ENCODE data around the gene GPX4. TPM values are rescaled to one million over a fixed set of nuclear protein-coding genes. Genes with fewer than 3 reads are reported as not detected.

Gene GPX4, protein sequence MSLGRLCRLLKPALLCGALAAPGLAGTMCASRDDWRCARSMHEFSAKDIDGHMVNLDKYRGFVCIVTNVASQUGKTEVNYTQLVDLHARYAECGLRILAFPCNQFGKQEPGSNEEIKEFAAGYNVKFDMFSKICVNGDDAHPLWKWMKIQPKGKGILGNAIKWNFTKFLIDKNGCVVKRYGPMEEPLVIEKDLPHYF
- total RNA-seq, result 202 and 213 TPM in 2 replicates
- 143 TPM for total RNA-seq (2013)
- polyA plus RNA-seq, result 303 and 317 TPM in 2 replicates
- 171 and 187 TPM in 2 replicates for polyA minus RNA-seq

DNA sequence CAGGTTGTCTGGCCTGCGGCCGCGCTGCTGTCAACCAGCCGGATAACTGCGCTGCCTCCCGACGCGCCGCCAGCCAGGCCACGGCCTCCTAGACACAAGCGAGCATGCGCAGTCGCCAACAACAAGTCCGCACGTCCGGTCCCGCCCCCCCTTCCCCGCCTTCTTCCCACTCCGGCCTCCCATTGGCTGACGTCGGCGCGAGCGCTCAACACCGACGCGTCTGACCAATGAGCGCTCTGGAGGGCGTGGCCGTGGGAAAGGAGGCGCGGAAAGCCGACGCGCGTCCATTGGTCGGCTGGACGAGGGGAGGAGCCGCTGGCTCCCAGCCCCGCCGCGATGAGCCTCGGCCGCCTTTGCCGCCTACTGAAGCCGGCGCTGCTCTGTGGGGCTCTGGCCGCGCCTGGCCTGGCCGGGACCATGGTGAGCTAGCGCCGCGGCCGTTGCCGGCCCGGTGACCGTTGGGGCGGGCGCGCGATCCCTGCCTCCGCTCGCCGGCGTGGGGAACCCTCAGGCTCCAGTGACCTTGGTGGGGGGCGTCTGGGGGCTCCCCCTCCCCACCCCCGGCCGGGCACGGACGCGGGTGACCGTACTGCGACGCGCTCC is at the start of gene GPX4:
TSS of gene GPX4 (plus strand) at position 287 of the 603 bp plus-strand sequence. CDS start at position 337, 50 bp downstream.
- Mint-ChIP-seq H3K9me3 (ENCODE audit: insufficient read depth) (no peaks in the 10 kb centered on the region), H3K27me3 (no peaks in the 10 kb centered on the region), H3K4me3 (peak within 1 kb of the TSS; percentile 81), H3K4me1 (peaks cover 38% of the 10 kb centered on the region), H3K27ac (peak within 1 kb of the TSS; percentile 94)
- peak; percentile 100 for DNase-seq
- Histone ChIP-seq H3K9me3 (ENCODE audit: control extremely low read depth in 1 of 3, control insufficient read depth in 2 of 3, insufficient read depth in 1 of 3, low read length in 2 of 3) (no peaks in the 10 kb centered on the region), H3K4me1 (ENCODE audit: control insufficient read depth in 2 of 2, insufficient read depth in 2 of 2, low read length in 2 of 2) (peaks cover 26 to 58% of the 10 kb centered on the region in 2 donors), H3K4me3 (ENCODE audit: control extremely low read depth in 1 of 5, extremely low read depth in 1 of 5, insufficient read depth in 1 of 5, low read depth in 2 of 5, low read length in 4 of 5) (peak within 1 kb of the TSS; percentile 42 to 90 (median 80)), H3K4me2 (replicated peaks; ENCODE audit: low read depth, low read length, poor library complexity, severe bottlenecking) (peak within 1 kb of the TSS; percentile 96), H3K27ac (ENCODE audit: low read length in 2 of 2) (peak within 1 kb of the TSS; percentile 88 to 100), H3K79me2 (ENCODE audit: control insufficient read depth, insufficient read depth, low read length) (peaks cover 6% of the 10 kb centered on the region), H2AFZ (ENCODE audit: insufficient read depth, low read depth, low read length, poor library complexity, severe bottlenecking) (peak within 1 kb of the TSS; percentile 27), H4K20me1 (ENCODE audit: control insufficient read depth, insufficient read depth, low read length, poor library complexity, severe bottlenecking) (peaks cover 32% of the 10 kb centered on the region), H3K27me3 (replicated peaks in 1 of 4; ENCODE audit: control extremely low read depth in 1 of 4, control insufficient read depth in 3 of 4, insufficient read depth in 4 of 4, low read length in 3 of 4) (no peaks in the 10 kb centered on the region), H3K36me3 (replicated peaks in 1 of 2; ENCODE audit: control extremely low read depth in 1 of 2, control insufficient read depth in 1 of 2, extremely low read depth in 1 of 2, insufficient read depth in 2 of 2, low read length in 1 of 2) (peaks cover 0 to 17% of the 10 kb centered on the region in 2 experiments), H3K9ac (ENCODE audit: low read length) (peak within 1 kb of the TSS; percentile 99)
- under 1% methylated on average over 73 of the region's 75 CpGs for WGBS (ENCODE audit: insufficient coverage)
- TF ChIP-seq EZH2 (IDR thresholded peaks at IDR 0.05; ENCODE audit: borderline replicate concordance, insufficient read depth, low read depth, low read length, poor library complexity, severe bottlenecking), result no peak
- ATAC-seq (ENCODE audit: low read depth), result peak; percentile 86
- intact Hi-C loops (cut with micrococcal nuclease), result loop anchor here (1.0 to 5.0 kb wide), 7 partner anchors 9 to 163 kb away; partner anchors contain the start of genes ABCA7, ARHGAP45, ATP5F1D and CIRBP
- POLR2A ChIA-PET, result interaction anchor here (0.6 to 4.0 kb wide), 18 partner anchors 9 to 248 kb away, joined by 3 to 21 read pairs (median 6); partner anchors contain the start of genes ABCA7, ARHGAP45, CIRBP and POLR2E
- CTCF ChIA-PET, result interaction anchor here (1.0 to 1.6 kb wide), 4 partner anchors 9 to 163 kb away, joined by 3 to 6 read pairs (median 3); no protein-coding TSS in a partner anchor

DNA sequence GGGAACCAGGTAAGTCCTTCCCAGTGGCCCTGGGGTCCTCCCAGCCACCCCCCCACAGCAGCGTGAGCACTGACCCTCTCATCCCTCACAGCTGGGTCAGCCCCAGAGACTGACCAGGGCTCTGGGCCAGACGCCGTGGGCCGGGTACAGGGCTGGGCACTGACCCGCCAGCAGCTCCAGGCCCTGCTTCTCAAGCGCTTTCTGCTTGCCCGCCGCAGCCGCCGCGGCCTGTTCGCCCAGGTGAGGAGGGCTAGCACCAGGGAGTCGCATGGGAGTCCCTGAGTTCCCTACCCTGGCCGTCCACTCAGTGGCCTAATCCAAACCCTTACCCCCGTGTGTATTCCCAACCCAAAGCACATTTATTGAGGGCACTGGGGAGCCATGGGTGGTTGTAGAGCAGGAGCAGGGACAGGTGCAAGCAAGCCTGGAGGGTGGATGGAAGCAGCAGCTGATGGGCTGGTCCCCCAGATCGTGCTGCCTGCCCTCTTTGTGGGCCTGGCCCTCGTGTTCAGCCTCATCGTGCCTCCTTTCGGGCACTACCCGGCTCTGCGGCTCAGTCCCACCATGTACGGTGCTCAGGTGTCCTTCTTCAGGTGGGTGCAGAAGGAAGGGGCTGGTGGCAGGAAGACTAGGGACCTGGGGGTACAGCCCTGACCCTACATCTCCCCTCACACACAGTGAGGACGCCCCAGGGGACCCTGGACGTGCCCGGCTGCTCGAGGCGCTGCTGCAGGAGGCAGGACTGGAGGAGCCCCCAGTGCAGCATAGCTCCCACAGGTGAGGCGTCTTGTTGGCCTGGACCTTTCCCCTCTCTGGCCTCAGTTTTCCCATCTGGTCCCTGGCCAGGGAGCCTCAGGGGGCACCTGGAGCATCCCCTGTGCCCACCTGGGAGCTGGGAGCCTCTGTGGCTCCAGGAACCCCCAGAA is 49.4 kb upstream of the GPX4 start:
- no peak for TF ChIP-seq EZH2 (IDR thresholded peaks at IDR 0.05; ENCODE audit: borderline replicate concordance, insufficient read depth, low read depth, low read length, poor library complexity, severe bottlenecking)
- TF ChIP-seq, protein P1, sequence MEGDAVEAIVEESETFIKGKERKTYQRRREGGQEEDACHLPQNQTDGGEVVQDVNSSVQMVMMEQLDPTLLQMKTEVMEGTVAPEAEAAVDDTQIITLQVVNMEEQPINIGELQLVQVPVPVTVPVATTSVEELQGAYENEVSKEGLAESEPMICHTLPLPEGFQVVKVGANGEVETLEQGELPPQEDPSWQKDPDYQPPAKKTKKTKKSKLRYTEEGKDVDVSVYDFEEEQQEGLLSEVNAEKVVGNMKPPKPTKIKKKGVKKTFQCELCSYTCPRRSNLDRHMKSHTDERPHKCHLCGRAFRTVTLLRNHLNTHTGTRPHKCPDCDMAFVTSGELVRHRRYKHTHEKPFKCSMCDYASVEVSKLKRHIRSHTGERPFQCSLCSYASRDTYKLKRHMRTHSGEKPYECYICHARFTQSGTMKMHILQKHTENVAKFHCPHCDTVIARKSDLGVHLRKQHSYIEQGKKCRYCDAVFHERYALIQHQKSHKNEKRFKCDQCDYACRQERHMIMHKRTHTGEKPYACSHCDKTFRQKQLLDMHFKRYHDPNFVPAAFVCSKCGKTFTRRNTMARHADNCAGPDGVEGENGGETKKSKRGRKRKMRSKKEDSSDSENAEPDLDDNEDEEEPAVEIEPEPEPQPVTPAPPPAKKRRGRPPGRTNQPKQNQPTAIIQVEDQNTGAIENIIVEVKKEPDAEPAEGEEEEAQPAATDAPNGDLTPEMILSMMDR (IDR thresholded peaks at IDR 0.05), result no peak
- no peak for DNase-seq
- Histone ChIP-seq H3K27me3 (replicated peaks in 1 of 4; ENCODE audit: control extremely low read depth in 1 of 4, control insufficient read depth in 3 of 4, insufficient read depth in 4 of 4, low read length in 3 of 4) (no peaks in the 10 kb centered on the region), H3K4me3 (ENCODE audit: control extremely low read depth in 1 of 5, extremely low read depth in 1 of 5, insufficient read depth in 1 of 5, low read depth in 2 of 5, low read length in 4 of 5) (no peak overlapping the region), H3K9ac (ENCODE audit: low read length) (no peak overlapping the region), H3K79me2 (ENCODE audit: control insufficient read depth, insufficient read depth, low read length) (no peaks in the 10 kb centered on the region), H2AFZ (ENCODE audit: insufficient read depth, low read depth, low read length, poor library complexity, severe bottlenecking) (no peak overlapping the region), H3K4me1 (ENCODE audit: control insufficient read depth in 2 of 2, insufficient read depth in 2 of 2, low read length in 2 of 2) (peaks cover 0 to 21% of the 10 kb centered on the region in 2 donors), H3K36me3 (replicated peaks in 1 of 2; ENCODE audit: control extremely low read depth in 1 of 2, control insufficient read depth in 1 of 2, extremely low read depth in 1 of 2, insufficient read depth in 2 of 2, low read length in 1 of 2) (peaks cover 6 to 72% of the 10 kb centered on the region in 2 experiments), H3K9me3 (ENCODE audit: control extremely low read depth in 1 of 3, control insufficient read depth in 2 of 3, insufficient read depth in 1 of 3, low read length in 2 of 3) (peaks cover 1 to 57% (median 29%) of the 10 kb centered on the region in 3 donors), H3K27ac (ENCODE audit: low read length in 2 of 2) (no peak overlapping the region), H4K20me1 (ENCODE audit: control insufficient read depth, insufficient read depth, low read length, poor library complexity, severe bottlenecking) (no peaks in the 10 kb centered on the region), H3K4me2 (replicated peaks; ENCODE audit: low read depth, low read length, poor library complexity, severe bottlenecking) (no peak overlapping the region)
- H3K4me1 Mint-ChIP-seq, result peaks cover 19% of the 10 kb centered on the region
- H3K27ac Mint-ChIP-seq, result no peak overlapping the region
- H3K27me3 Mint-ChIP-seq, result no peaks in the 10 kb centered on the region
- ATAC-seq (ENCODE audit: low read depth), result no peak
- POLR2A ChIA-PET, result interaction anchor here (1.4 kb wide), 2 partner anchors 20 to 27 kb away, joined by 4 read pairs; partner anchors contain the start of gene CNN2
- no peak overlapping the region for H3K4me3 Mint-ChIP-seq
- intact Hi-C loops (cut with micrococcal nuclease), result loop anchor here (5.0 kb wide), 1 partner anchor 138 kb away; no protein-coding TSS in a partner anchor
- no peaks in the 10 kb centered on the region for H3K9me3 Mint-ChIP-seq (ENCODE audit: insufficient read depth)
- 97% methylated on average over 24 of the region's 28 CpGs for WGBS (ENCODE audit: insufficient coverage)
- CTCF ChIA-PET, result interaction anchor here (1.1 to 1.5 kb wide), 3 partner anchors 10 to 34 kb away, joined by 3 to 4 read pairs (median 3); no protein-coding TSS in a partner anchor
